H9 (cell line): ENCODE data around the gene ENPP6. TPM values are rescaled to one million over a fixed set of nuclear protein-coding genes. Genes with fewer than 3 reads are reported as not detected.

Experiments used
- DNase-seq: peaks from one replicate; pipeline ENCODE4 v3.0.0-alpha.2; 2017
- H2AFZ ChIP-seq: one replicate; pipeline ENCODE4 v1.6.1; 2013; ENCODE audit warnings: mild to moderate bottlenecking, low read length, control low read depth, moderate library complexity
- H2AK5ac ChIP-seq: 2 replicates; pipeline ENCODE4 v1.6.1; 2013; ENCODE audit warnings: low read length, control low read depth, mixed read lengths; ENCODE audit not compliant: insufficient read length
- H2BK120ac ChIP-seq: one replicate; pipeline ENCODE4 v1.6.1; 2013; ENCODE audit warnings: low read depth, mild to moderate bottlenecking, low read length, control low read depth, inconsistent platforms; ENCODE audit not compliant: poor library complexity, severe bottlenecking
- H2BK12ac ChIP-seq: 2 replicates; pipeline ENCODE4 v1.6.1; 2013; ENCODE audit warnings: low read length, control low read depth, mixed read lengths, low read depth; ENCODE audit not compliant: insufficient read length
- H2BK15ac ChIP-seq: 2 replicates; pipeline ENCODE4 v1.6.1; 2013; ENCODE audit warnings: low read depth, low read length, control low read depth
- H2BK20ac ChIP-seq: one replicate; pipeline ENCODE4 v1.6.1; 2013; ENCODE audit warnings: low read depth, mild to moderate bottlenecking, low read length, control low read depth, inconsistent platforms; ENCODE audit not compliant: poor library complexity, severe bottlenecking
- H2BK5ac ChIP-seq: 2 replicates; pipeline ENCODE4 v1.6.1; 2013; ENCODE audit warnings: low read length, control low read depth, mixed read lengths; ENCODE audit not compliant: insufficient read length
- H3K14ac ChIP-seq: 2 replicates; pipeline ENCODE4 v1.6.1; 2013; ENCODE audit warnings: low read length, control low read depth; ENCODE audit not compliant: insufficient read depth
- H3K18ac ChIP-seq: 2 replicates; pipeline ENCODE4 v1.6.1; 2013; ENCODE audit warnings: low read depth, mild to moderate bottlenecking, mixed read lengths, low read length, control low read depth; ENCODE audit not compliant: insufficient read length
- H3K23ac ChIP-seq: 2 replicates; pipeline ENCODE4 v1.6.1; 2013; ENCODE audit warnings: low read length, control low read depth, mixed read lengths, low read depth; ENCODE audit not compliant: insufficient read length
- H3K23me2 ChIP-seq: 2 replicates; pipeline ENCODE4 v1.6.1; 2013; ENCODE audit warnings: low read depth, mild to moderate bottlenecking, mixed read lengths, low read length, control low read depth; ENCODE audit not compliant: insufficient read length, poor library complexity, severe bottlenecking
- H3K27ac ChIP-seq: 2 replicates; pipeline ENCODE4 v1.5.1; 2013; ENCODE audit warnings: low read length, control low read depth, mixed read lengths, low read depth; ENCODE audit not compliant: insufficient read length
- H3K27me3 ChIP-seq: 2 replicates; pipeline ENCODE4 v1.6.1; 2013; ENCODE audit warnings: low read length, control low read depth, inconsistent platforms; ENCODE audit not compliant: insufficient read depth
- H3K4ac ChIP-seq: 2 replicates; pipeline ENCODE4 v1.6.1; 2013; ENCODE audit warnings: low read depth, mild to moderate bottlenecking, control low read depth, inconsistent platforms, low read length, moderate library complexity
- H3K4me1 ChIP-seq: 2 replicates; pipeline ENCODE4 v1.6.1; 2013; ENCODE audit warnings: low read length, control low read depth, inconsistent platforms; ENCODE audit not compliant: insufficient read depth
- H3K4me2 ChIP-seq: 2 replicates; pipeline ENCODE4 v1.6.1; 2013; ENCODE audit warnings: low read length, control low read depth, mixed read lengths; ENCODE audit not compliant: insufficient read length, insufficient read depth
- H3K56ac ChIP-seq: 2 replicates; pipeline ENCODE4 v1.6.1; 2013; ENCODE audit warnings: low read depth, mild to moderate bottlenecking, mixed read lengths, low read length, control low read depth; ENCODE audit not compliant: insufficient read length
- H3K79me1 ChIP-seq: 2 replicates; pipeline ENCODE4 v1.6.1; 2013; ENCODE audit warnings: low read depth, mild to moderate bottlenecking, moderate library complexity, low read length, control low read depth, inconsistent platforms; ENCODE audit not compliant: insufficient read depth, poor library complexity, severe bottlenecking
- H3K79me2 ChIP-seq: 2 replicates; pipeline ENCODE4 v1.6.1; 2013; ENCODE audit warnings: low read length, control low read depth, inconsistent platforms; ENCODE audit not compliant: insufficient read depth
- H3K9ac ChIP-seq: 2 replicates; pipeline ENCODE4 v1.6.1; 2013; ENCODE audit warnings: low read length, control low read depth, mixed read lengths; ENCODE audit not compliant: insufficient read length; ENCODE audit errors: extremely low read depth
- H3K9me3 ChIP-seq: one replicate; pipeline ENCODE4 v1.6.1; 2013; ENCODE audit warnings: low read depth, low read length, inconsistent platforms; ENCODE audit not compliant: control insufficient read depth
- H3T11ph ChIP-seq: one replicate; pipeline ENCODE4 v1.6.1; 2013; ENCODE audit warnings: mild to moderate bottlenecking, low read length, control low read depth, inconsistent platforms
- H4K20me1 ChIP-seq: one replicate; pipeline ENCODE4 v1.6.1; 2013; ENCODE audit not compliant: control insufficient read depth, insufficient read length, insufficient read depth
- H4K5ac ChIP-seq: 2 replicates; pipeline ENCODE4 v1.6.1; 2013; ENCODE audit warnings: low read depth, mild to moderate bottlenecking, mixed read lengths, low read length, control low read depth; ENCODE audit not compliant: insufficient read length
- H4K8ac ChIP-seq: replicated peaks from 2 replicates; pipeline ENCODE4 v1.6.1; 2013; ENCODE audit warnings: low read length, control low read depth, mixed read lengths, low read depth; ENCODE audit not compliant: insufficient read length
- H4K91ac ChIP-seq: 2 replicates; pipeline ENCODE4 v1.6.1; 2013; ENCODE audit warnings: low read depth, mild to moderate bottlenecking, moderate library complexity, mixed read lengths, low read length, control low read depth; ENCODE audit not compliant: insufficient read length
- H3K27ac Mint-ChIP-seq, 3 experiments: 2 replicates in 2 of 3; 3 replicates in 1 of 3; pipeline ENCODE4 v1.8.0; 2020 to 2021; ENCODE audit warnings: mixed read lengths in 3 of 3, mild to moderate bottlenecking in 1 of 3, moderate library complexity in 1 of 3
- H3K27me3 Mint-ChIP-seq: 2 replicates; pipeline ENCODE4 v1.8.0; 2021; ENCODE audit warnings: low read depth, mild to moderate bottlenecking, moderate library complexity, mixed read lengths
- H3K36me3 Mint-ChIP-seq, 3 experiments: 2 replicates in 2 of 3; 3 replicates in 1 of 3; pipeline ENCODE4 v1.8.0; 2020 to 2021; ENCODE audit warnings: low read depth in 3 of 3, mixed read lengths in 3 of 3; ENCODE audit not compliant: insufficient read depth in 1 of 3
- H3K4me1 Mint-ChIP-seq, 2 experiments: 2 replicates each; pipeline ENCODE4 v1.8.0; 2020; ENCODE audit warnings: mixed read lengths in 2 of 2
- H3K4me3 Mint-ChIP-seq, 2 experiments: 2 replicates in 1 of 2; 3 replicates in 1 of 2; pipeline ENCODE4 v1.8.0; 2020 to 2021; ENCODE audit warnings: mild to moderate bottlenecking in 2 of 2, mixed read lengths in 2 of 2, moderate library complexity in 1 of 2
- H3K9me3 Mint-ChIP-seq, 2 experiments: 2 replicates in 1 of 2; 3 replicates in 1 of 2; pipeline ENCODE4 v1.8.0; 2020; ENCODE audit warnings: mild to moderate bottlenecking in 2 of 2, mixed read lengths in 2 of 2, moderate library complexity in 1 of 2
- WGBS: extraction: QIAGEN DNeasy Blood & Tissue Kit; methylation state at CpG from one replicate; pipeline ENCODE4 v1.1.7; 2013; ENCODE audit warnings: missing lambda C conversion rate, low lambda C conversion rate, mixed read lengths; ENCODE audit not compliant: insufficient read length; ENCODE audit errors: extremely low coverage; 5-methylcytosine and 5-hydroxymethylcytosine counted together
- total RNA-seq: library from RNA; stranded (reverse); gene quantifications from 2 replicates; pipeline ENCODE4 v1.2.1, GENCODE V29; 2021
- TF ChIP-seq, protein P1 (sequence below): fragments of 200-600 bp; sonication (generic); conservative IDR thresholded peaks from 3 replicates; pipeline ENCODE4 v1.8.0; 2021; ENCODE audit warnings: antibody characterized with exemption, mild to moderate bottlenecking

Gene ENPP6
- total RNA-seq, 1 experiment from 2014 or later: not detected

DNA sequence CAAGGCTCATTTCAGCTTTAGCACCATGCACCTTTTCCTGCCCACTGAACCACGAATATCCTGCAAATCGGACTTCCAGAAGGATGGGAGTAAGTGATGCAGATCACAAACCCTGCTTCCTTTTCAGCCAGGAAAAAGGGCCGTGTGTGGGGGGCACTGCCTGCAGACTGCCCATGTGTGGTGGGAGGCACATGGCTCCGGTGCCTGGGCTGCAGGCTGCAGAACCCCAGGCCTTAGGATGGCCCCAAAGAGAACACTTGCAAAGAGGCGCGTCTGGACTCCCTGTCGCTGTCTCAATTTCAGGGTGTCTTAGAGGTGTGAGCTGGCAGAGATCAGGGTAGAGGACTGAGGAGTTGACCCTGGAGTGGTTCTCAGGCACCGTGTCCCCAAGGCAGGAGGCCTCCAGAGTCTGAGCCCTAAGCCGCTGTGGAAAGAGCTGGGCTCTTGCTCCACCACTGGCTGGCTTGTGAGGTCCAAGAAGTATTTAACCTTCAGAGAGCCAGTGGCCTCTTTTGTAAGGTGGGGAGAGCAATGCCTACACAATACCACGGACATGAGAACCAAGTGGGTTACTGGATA is 97.0 kb downstream of the ENPP6 start:
- no peaks in the 10 kb centered on the region for H3K9me3 ChIP-seq
- H2BK12ac ChIP-seq: no peak overlapping the region
- H2BK20ac ChIP-seq: no peak overlapping the region
- no peaks in the 10 kb centered on the region for H3K27me3 ChIP-seq
- H3K27ac ChIP-seq: no peak overlapping the region
- H3K56ac ChIP-seq: no peak overlapping the region
- no peak overlapping the region for H2BK5ac ChIP-seq
- H3K4me2 ChIP-seq: no peak overlapping the region
- H3K4ac ChIP-seq: no peak overlapping the region
- H4K91ac ChIP-seq: no peak overlapping the region
- no peak for DNase-seq
- no peak overlapping the region for H3K23ac ChIP-seq
- Mint-ChIP-seq H3K27me3 (peaks cover 8% of the 10 kb centered on the region), H3K4me1 (peaks cover 0 to 2% of the 10 kb centered on the region in 2 experiments; a peak in 1 of 4 replicates), H3K4me3 (no peak overlapping the region), H3K27ac (no peak overlapping the region; a peak in 1 of 7 replicates), H3K36me3 (no peaks in the 10 kb centered on the region; a peak in 1 of 7 replicates), H3K9me3 (no peaks in the 10 kb centered on the region)
- H2AFZ ChIP-seq: no peak overlapping the region
- H3K18ac ChIP-seq: no peak overlapping the region
- no peak overlapping the region for H2BK15ac ChIP-seq
- no peak overlapping the region for H2AK5ac ChIP-seq
- no peak overlapping the region for H3K14ac ChIP-seq
- no peaks in the 10 kb centered on the region for H3K4me1 ChIP-seq
- no CpG with 5 or more reads among the region's 10 CpGs for WGBS
- no peaks in the 10 kb centered on the region for H3K79me2 ChIP-seq
- no peaks in the 10 kb centered on the region for H4K20me1 ChIP-seq
- no peaks in the 10 kb centered on the region for H3K23me2 ChIP-seq
- H2BK120ac ChIP-seq: no peak overlapping the region
- no peak overlapping the region for H4K8ac ChIP-seq
- no peak overlapping the region for H4K5ac ChIP-seq
- TF ChIP-seq, protein P1, sequence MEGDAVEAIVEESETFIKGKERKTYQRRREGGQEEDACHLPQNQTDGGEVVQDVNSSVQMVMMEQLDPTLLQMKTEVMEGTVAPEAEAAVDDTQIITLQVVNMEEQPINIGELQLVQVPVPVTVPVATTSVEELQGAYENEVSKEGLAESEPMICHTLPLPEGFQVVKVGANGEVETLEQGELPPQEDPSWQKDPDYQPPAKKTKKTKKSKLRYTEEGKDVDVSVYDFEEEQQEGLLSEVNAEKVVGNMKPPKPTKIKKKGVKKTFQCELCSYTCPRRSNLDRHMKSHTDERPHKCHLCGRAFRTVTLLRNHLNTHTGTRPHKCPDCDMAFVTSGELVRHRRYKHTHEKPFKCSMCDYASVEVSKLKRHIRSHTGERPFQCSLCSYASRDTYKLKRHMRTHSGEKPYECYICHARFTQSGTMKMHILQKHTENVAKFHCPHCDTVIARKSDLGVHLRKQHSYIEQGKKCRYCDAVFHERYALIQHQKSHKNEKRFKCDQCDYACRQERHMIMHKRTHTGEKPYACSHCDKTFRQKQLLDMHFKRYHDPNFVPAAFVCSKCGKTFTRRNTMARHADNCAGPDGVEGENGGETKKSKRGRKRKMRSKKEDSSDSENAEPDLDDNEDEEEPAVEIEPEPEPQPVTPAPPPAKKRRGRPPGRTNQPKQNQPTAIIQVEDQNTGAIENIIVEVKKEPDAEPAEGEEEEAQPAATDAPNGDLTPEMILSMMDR: no peak
- H3K79me1 ChIP-seq: no peaks in the 10 kb centered on the region
- H3T11ph ChIP-seq: no peak overlapping the region
- H3K9ac ChIP-seq: no peak overlapping the region
